GM18867 (cell line): ENCODE measurements around the gene STEAP1B.
"Not testable (repeated sequence)": the region's sequence is repeated elsewhere in the genome, so short reads cannot be mapped to it uniquely, and the experiment has no call there.

Experiments
- ATAC-seq: cut with Tn5 transposase; IDR thresholded peaks from one replicate; pipeline ENCODE4 v1.9.1; 2021; ENCODE audit warnings: mild to moderate bottlenecking, moderate library complexity; ENCODE audit not compliant: unreplicated experiment

STEAP1B gene

GRCh38 chr7:22499044-22499443, 944 bp downstream of the STEAP1B start:
- no peak for ATAC-seq

GRCh38 chr7:22496912-22497311, 3.1 kb downstream of the STEAP1B start:
- not testable (repeated sequence) for ATAC-seq

GRCh38 chr7:22496296-22496888, 3.6 kb downstream of the STEAP1B start:
- ATAC-seq = not testable (repeated sequence)

GRCh38 chr7:22493160-22493925, 6.6 kb downstream of the STEAP1B start:
- not testable (repeated sequence) for ATAC-seq

- ATAC-seq = peak; percentile 65
Observed at GRCh38 chr7:22488643-22489462, 11.1 kb downstream of the STEAP1B start.

GRCh38 chr7:22487978-22488642, 11.9 kb downstream of the STEAP1B start:
- ATAC-seq = peak; percentile 10

GRCh38 chr7:22486597-22486996, 13.4 kb downstream of the STEAP1B start:
- ATAC-seq = no peak

- no peak for ATAC-seq
Observed at GRCh38 chr7:22485189-22485588, 14.8 kb downstream of the STEAP1B start.

- ATAC-seq = no peak
Observed at GRCh38 chr7:22482503-22482902, 17.5 kb downstream of the STEAP1B start.

- ATAC-seq = no peak
Observed at GRCh38 chr7:22481726-22482125, 18.3 kb downstream of the STEAP1B start.

GRCh38 chr7:22480523-22481075, 19.4 kb downstream of the STEAP1B start:
- no peak for ATAC-seq

GRCh38 chr7:22477876-22478450, 22.0 kb downstream of the STEAP1B start:
- ATAC-seq = no peak

- no peak for ATAC-seq
Observed at GRCh38 chr7:22477262-22477661, 22.7 kb downstream of the STEAP1B start.

GRCh38 chr7:22476824-22477223, 23.2 kb downstream of the STEAP1B start:
- no peak for ATAC-seq

GRCh38 chr7:22474645-22475044, 25.3 kb downstream of the STEAP1B start:
- no peak for ATAC-seq

- ATAC-seq = no peak
Observed at GRCh38 chr7:22470981-22471380, 29.0 kb downstream of the STEAP1B start.

GRCh38 chr7:22469371-22470143, 30.4 kb downstream of the STEAP1B start:
- ATAC-seq = no peak

- ATAC-seq = no peak
Observed at GRCh38 chr7:22468609-22469008, 31.4 kb downstream of the STEAP1B start.

GRCh38 chr7:22464299-22464698, 35.7 kb downstream of the STEAP1B start:
- ATAC-seq = no peak
